Muscle of leg (tissue), 11 donors: ENCODE measurements around the gene EYS. TPM values are rescaled to one million over a fixed set of nuclear protein-coding genes. Genes with fewer than 3 reads are reported as not detected.

ENCODE experiments used
- DNase-seq: peaks from one replicate; pipeline ENCODE4 v3.0.0; 2013
- H3K27ac ChIP-seq: one replicate; pipeline ENCODE4 v1.5.1; 2013; ENCODE audit warnings: mild to moderate bottlenecking, low read length, control low read depth
- H3K27me3 ChIP-seq: one replicate; pipeline ENCODE4 v1.6.1; 2013; ENCODE audit warnings: low read length; ENCODE audit not compliant: control insufficient read depth, insufficient read depth
- H3K36me3 ChIP-seq: one replicate; pipeline ENCODE4 v1.6.1; 2013; ENCODE audit warnings: low read length; ENCODE audit not compliant: control insufficient read depth, insufficient read depth
- H3K4me1 ChIP-seq: one replicate; pipeline ENCODE4 v1.6.1; 2013; ENCODE audit warnings: low read length; ENCODE audit not compliant: control insufficient read depth, insufficient read depth
- H3K4me3 ChIP-seq: one replicate; pipeline ENCODE4 v1.5.1; 2013; ENCODE audit warnings: low read length, control low read depth
- H3K9me3 ChIP-seq: replicated peaks from 2 replicates; pipeline ENCODE4 v1.6.1; 2013; ENCODE audit warnings: low read depth, low read length; ENCODE audit not compliant: control insufficient read depth
- whole genome bisulfite sequencing: methylation state at CpG from one replicate; pipeline ENCODE4 v1.1.5; 2013; ENCODE audit warnings: missing lambda C conversion rate; ENCODE audit not compliant: insufficient coverage; 5-methylcytosine and 5-hydroxymethylcytosine counted together
- polyA plus RNA-seq, 8 donors: library from polyadenylated mRNA; unstranded; fragments of 120-200 nt; gene quantifications; one replicate each; pipeline versions ENCODE4 v1.2.1 to v1.2.3, GENCODE V29; 2013; ENCODE audit warnings: inconsistent platforms in 1 of 8, low replicate concordance in 1 of 8; ENCODE audit not compliant: insufficient read length in 8 of 8, insufficient read depth in 1 of 8
- total RNA-seq: library from RNA; stranded (reverse); fragments of 120-200 nt; gene quantifications from one replicate; pipeline ENCODE4 v1.2.4, GENCODE V29; 2013

Gene EYS
- total and polyA plus RNA-seq, 9 donors = 0.24 to 1.1 (median 0.66) TPM

- Histone ChIP-seq H3K27me3 (no peaks in the 10 kb centered on the region), H3K4me3 (no peak overlapping the region), H3K4me1 (no peaks in the 10 kb centered on the region), H3K9me3 (no peaks in the 10 kb centered on the region), H3K27ac (no peak overlapping the region), H3K36me3 (no peaks in the 10 kb centered on the region)
- no peak for DNase-seq
- no CpG with 5 or more reads among the region's 1 CpG for WGBS
Measured at GRCh38 chr6:64220801-64221200, 1486.2 kb downstream of the EYS start.

GRCh38 chr6:64217721-64218620, 1489.1 kb downstream of the EYS start:
- no peak overlapping the region for H3K27ac ChIP-seq
- H3K36me3 ChIP-seq = no peaks in the 10 kb centered on the region
- H3K4me1 ChIP-seq = no peaks in the 10 kb centered on the region
- H3K27me3 ChIP-seq = no peaks in the 10 kb centered on the region
- no CpG with 5 or more reads among the region's 2 CpGs for WGBS
- H3K9me3 ChIP-seq = no peaks in the 10 kb centered on the region
- no peak for DNase-seq
- no peak overlapping the region for H3K4me3 ChIP-seq

GRCh38 chr6:64214373-64214772, 1492.7 kb downstream of the EYS start:
- DNase-seq = no peak
- H3K4me1 ChIP-seq = no peaks in the 10 kb centered on the region
- H3K4me3 ChIP-seq = no peak overlapping the region
- H3K27ac ChIP-seq = no peak overlapping the region
- no peaks in the 10 kb centered on the region for H3K9me3 ChIP-seq
- no peaks in the 10 kb centered on the region for H3K27me3 ChIP-seq
- H3K36me3 ChIP-seq = no peaks in the 10 kb centered on the region

GRCh38 chr6:64213697-64214096, 1493.3 kb downstream of the EYS start:
- WGBS = no CpG with 5 or more reads among the region's 3 CpGs
- DNase-seq = no peak
- Histone ChIP-seq H3K27me3 (no peaks in the 10 kb centered on the region), H3K27ac (no peak overlapping the region), H3K4me3 (no peak overlapping the region), H3K36me3 (no peaks in the 10 kb centered on the region), H3K4me1 (no peaks in the 10 kb centered on the region), H3K9me3 (no peaks in the 10 kb centered on the region)

- Histone ChIP-seq H3K9me3 (no peaks in the 10 kb centered on the region), H3K27ac (no peak overlapping the region), H3K27me3 (no peaks in the 10 kb centered on the region), H3K4me3 (no peak overlapping the region), H3K4me1 (no peaks in the 10 kb centered on the region), H3K36me3 (no peaks in the 10 kb centered on the region)
- no CpG with 5 or more reads among the region's 1 CpG for WGBS
- no peak for DNase-seq
Measured at GRCh38 chr6:64197246-64197645, 1509.8 kb downstream of the EYS start.

- 100% methylated on average over 2 of the region's 8 CpGs for WGBS
- DNase-seq = no peak
- Histone ChIP-seq H3K27ac (no peak overlapping the region), H3K27me3 (no peaks in the 10 kb centered on the region), H3K9me3 (no peaks in the 10 kb centered on the region), H3K36me3 (no peaks in the 10 kb centered on the region), H3K4me1 (no peaks in the 10 kb centered on the region), H3K4me3 (no peak overlapping the region)
Measured at GRCh38 chr6:64186592-64186991, 1520.4 kb downstream of the EYS start.

- H3K27me3 ChIP-seq = no peaks in the 10 kb centered on the region
- DNase-seq = no peak
- no peaks in the 10 kb centered on the region for H3K9me3 ChIP-seq
- no peak overlapping the region for H3K27ac ChIP-seq
- no peaks in the 10 kb centered on the region for H3K4me1 ChIP-seq
- H3K4me3 ChIP-seq = no peak overlapping the region
- no peaks in the 10 kb centered on the region for H3K36me3 ChIP-seq
- no CpG with 5 or more reads among the region's 5 CpGs for WGBS
Measured at GRCh38 chr6:64185621-64186020, 1521.4 kb downstream of the EYS start.

GRCh38 chr6:64175296-64175695, 1531.7 kb downstream of the EYS start:
- DNase-seq = no peak
- Histone ChIP-seq H3K4me1 (no peaks in the 10 kb centered on the region), H3K4me3 (no peak overlapping the region), H3K27ac (no peak overlapping the region), H3K36me3 (no peaks in the 10 kb centered on the region), H3K27me3 (no peaks in the 10 kb centered on the region), H3K9me3 (no peaks in the 10 kb centered on the region)
- WGBS = 70% methylated on average over 2 of the region's 5 CpGs

GRCh38 chr6:64170316-64170715, 1536.7 kb downstream of the EYS start:
- 80% methylated on average over 1 of the region's 3 CpGs for WGBS
- no peak overlapping the region for H3K27ac ChIP-seq
- no peak overlapping the region for H3K4me3 ChIP-seq
- no peaks in the 10 kb centered on the region for H3K36me3 ChIP-seq
- DNase-seq = peak; percentile 10
- H3K4me1 ChIP-seq = no peaks in the 10 kb centered on the region
- H3K27me3 ChIP-seq = no peaks in the 10 kb centered on the region
- H3K9me3 ChIP-seq = no peaks in the 10 kb centered on the region

- no peaks in the 10 kb centered on the region for H3K36me3 ChIP-seq
Measured at GRCh38 chr6:64160486-64160885, 1546.5 kb downstream of the EYS start.

More at GRCh38 chr6:64160486-64160885, 1546.5 kb downstream of the EYS start:
- no peak overlapping the region for H3K27ac ChIP-seq
- no peak for DNase-seq
- no CpG with 5 or more reads among the region's 1 CpG for WGBS
- H3K27me3 ChIP-seq = no peaks in the 10 kb centered on the region
- H3K4me1 ChIP-seq = no peaks in the 10 kb centered on the region
- H3K4me3 ChIP-seq = no peak overlapping the region
- H3K9me3 ChIP-seq = no peaks in the 10 kb centered on the region
